Measurements from ENCODE around the gene NLGN1. TPM values are rescaled to one million over a fixed set of nuclear protein-coding genes. Genes with fewer than 3 reads are reported as not detected.

The NLGN1 gene
- total and polyA plus RNA-seq, 9 of the 15 experiments (the other 6 are each of a cell fraction or from before 2014, with no cell fraction given), result under 0.01 to 0.01 TPM; not detected in 7

DNA sequence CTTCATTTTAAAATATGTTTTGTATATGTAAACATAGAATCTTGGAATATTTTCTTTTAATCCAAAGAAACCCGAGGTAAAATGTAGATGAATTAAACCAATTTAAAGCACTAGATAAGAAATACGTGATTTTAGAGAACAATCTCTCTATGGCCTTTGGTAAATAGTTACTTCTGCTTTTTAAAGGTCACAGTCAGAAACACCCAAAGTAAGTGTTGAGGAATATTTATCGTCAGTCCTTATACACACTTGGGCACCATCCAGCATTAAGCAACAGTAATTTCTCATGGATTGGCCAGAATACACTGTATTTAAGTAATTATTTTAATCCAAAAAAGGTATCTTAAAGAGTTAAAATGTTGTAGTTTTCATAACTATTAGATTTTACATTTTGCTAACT lies 713.2 kb downstream of the NLGN1 start (continued):
- TF ChIP-seq, protein P1, sequence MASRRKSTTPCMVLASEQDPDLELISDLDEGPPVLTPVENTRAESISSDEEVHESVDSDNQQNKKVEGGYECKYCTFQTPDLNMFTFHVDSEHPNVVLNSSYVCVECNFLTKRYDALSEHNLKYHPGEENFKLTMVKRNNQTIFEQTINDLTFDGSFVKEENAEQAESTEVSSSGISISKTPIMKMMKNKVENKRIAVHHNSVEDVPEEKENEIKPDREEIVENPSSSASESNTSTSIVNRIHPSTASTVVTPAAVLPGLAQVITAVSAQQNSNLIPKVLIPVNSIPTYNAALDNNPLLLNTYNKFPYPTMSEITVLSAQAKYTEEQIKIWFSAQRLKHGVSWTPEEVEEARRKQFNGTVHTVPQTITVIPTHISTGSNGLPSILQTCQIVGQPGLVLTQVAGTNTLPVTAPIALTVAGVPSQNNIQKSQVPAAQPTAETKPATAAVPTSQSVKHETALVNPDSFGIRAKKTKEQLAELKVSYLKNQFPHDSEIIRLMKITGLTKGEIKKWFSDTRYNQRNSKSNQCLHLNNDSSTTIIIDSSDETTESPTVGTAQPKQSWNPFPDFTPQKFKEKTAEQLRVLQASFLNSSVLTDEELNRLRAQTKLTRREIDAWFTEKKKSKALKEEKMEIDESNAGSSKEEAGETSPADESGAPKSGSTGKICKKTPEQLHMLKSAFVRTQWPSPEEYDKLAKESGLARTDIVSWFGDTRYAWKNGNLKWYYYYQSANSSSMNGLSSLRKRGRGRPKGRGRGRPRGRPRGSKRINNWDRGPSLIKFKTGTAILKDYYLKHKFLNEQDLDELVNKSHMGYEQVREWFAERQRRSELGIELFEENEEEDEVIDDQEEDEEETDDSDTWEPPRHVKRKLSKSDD (conservative IDR thresholded peaks at IDR 0.05; ENCODE audit: low read length), result no peak
- no peak for TF ChIP-seq STAG1 (CRISPR knock-in tag; IDR thresholded peaks at IDR 0.05; ENCODE audit: borderline replicate concordance)
- TF ChIP-seq EGR1 (conservative IDR thresholded peaks at IDR 0.05), result no peak
- TF ChIP-seq, protein P2, sequence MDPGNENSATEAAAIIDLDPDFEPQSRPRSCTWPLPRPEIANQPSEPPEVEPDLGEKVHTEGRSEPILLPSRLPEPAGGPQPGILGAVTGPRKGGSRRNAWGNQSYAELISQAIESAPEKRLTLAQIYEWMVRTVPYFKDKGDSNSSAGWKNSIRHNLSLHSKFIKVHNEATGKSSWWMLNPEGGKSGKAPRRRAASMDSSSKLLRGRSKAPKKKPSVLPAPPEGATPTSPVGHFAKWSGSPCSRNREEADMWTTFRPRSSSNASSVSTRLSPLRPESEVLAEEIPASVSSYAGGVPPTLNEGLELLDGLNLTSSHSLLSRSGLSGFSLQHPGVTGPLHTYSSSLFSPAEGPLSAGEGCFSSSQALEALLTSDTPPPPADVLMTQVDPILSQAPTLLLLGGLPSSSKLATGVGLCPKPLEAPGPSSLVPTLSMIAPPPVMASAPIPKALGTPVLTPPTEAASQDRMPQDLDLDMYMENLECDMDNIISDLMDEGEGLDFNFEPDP (CRISPR knock-in tag; IDR thresholded peaks at IDR 0.05), result no peak
- TF ChIP-seq, protein P3, sequence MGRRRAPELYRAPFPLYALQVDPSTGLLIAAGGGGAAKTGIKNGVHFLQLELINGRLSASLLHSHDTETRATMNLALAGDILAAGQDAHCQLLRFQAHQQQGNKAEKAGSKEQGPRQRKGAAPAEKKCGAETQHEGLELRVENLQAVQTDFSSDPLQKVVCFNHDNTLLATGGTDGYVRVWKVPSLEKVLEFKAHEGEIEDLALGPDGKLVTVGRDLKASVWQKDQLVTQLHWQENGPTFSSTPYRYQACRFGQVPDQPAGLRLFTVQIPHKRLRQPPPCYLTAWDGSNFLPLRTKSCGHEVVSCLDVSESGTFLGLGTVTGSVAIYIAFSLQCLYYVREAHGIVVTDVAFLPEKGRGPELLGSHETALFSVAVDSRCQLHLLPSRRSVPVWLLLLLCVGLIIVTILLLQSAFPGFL (CRISPR knock-in tag; IDR thresholded peaks at IDR 0.05), result no peak
- no peak for TF ChIP-seq TBL1XR1 (IDR thresholded peaks at IDR 0.05; ENCODE audit: low read length in 2 of 2)
- TF ChIP-seq ZBTB26 (CRISPR knock-in tag; IDR thresholded peaks at IDR 0.05), result no peak
- no peak for TF ChIP-seq ZNF174 (CRISPR knock-in tag; IDR thresholded peaks at IDR 0.05)
- TF ChIP-seq HDGF (IDR thresholded peaks at IDR 0.05), result no peak
